GM19043 (cell line): ENCODE measurements around the gene DSTYK.

ENCODE experiments used
- ATAC-seq: cut with Tn5 transposase; IDR thresholded peaks from one replicate; pipeline ENCODE4 v1.9.1; 2021; ENCODE audit warnings: low read depth; ENCODE audit not compliant: unreplicated experiment

DSTYK gene

GRCh38 chr1:205141236-205142101 lies 70.0 kb downstream of the DSTYK start:
- ATAC-seq, result no peak

GRCh38 chr1:205140113-205140512 lies 71.4 kb downstream of the DSTYK start:
- no peak for ATAC-seq

GRCh38 chr1:205137901-205138300 lies 73.6 kb downstream of the DSTYK start:
- ATAC-seq, result no peak

GRCh38 chr1:205133287-205133686 lies 78.2 kb downstream of the DSTYK start:
- ATAC-seq, result no peak

- no peak for ATAC-seq
These were observed 82.0 kb downstream of the DSTYK start for GRCh38 chr1:205129447-205130029.

GRCh38 chr1:205128050-205128449 lies 83.5 kb downstream of the DSTYK start:
- ATAC-seq, result no peak

DNA sequence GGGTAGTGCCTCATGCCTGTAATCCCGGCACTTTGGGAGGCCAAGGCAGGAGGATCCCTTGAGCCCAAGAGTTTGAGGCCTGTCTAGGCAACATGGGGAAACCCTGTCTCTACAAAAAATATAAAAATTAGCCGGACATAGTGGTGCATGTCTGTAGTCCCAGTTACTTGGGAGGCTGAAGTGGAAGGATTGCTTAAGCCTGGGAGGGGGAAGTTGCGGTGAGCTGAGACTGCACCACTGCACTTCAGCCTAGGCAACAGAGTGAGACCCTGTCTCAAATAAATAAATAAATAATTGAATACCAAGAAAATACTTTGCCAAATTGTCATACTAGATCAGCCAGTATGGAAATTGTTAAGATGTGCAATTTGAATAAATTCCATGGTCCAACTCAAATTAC lies 83.9 kb downstream of the DSTYK start:
- ATAC-seq, result no peak

DNA sequence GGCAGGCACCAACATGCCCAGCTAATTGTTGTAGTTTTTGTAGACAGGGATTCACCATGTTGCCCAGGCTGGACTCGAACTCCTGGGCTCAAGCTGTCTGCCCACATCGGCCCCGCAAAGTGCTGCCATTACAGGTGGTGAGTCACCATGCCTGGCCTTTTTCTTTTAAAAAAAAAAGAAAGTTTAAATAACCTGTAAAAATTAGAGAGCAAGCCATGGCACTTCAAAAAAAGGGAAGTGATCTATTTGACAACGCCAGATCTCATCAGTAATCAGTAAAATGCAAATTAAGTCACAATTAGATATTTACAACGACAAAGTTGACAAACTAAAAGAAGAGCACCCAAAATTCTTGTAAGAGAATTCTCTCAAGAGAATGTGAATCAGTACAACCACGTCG lies 86.8 kb downstream of the DSTYK start:
- ATAC-seq, result no peak

DNA sequence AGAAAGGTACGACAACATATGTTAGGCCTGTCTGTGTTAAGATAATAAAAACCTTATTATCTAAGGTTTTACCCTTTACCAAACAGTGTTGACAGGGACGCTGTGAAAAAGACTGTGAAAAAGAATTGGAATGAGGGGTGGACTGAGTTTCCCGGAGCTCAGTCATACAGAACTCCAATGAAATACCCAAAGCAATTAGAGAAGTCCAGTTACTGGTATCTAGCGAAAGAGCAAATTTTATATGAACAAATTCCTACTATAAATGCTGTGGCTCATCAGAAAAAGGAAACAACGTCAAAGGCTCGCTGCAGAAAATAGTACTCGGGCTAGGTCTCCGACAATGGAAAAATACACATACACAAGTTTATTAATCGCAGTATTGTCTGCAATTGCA lies 89.0 kb downstream of the DSTYK start:
- ATAC-seq, result peak; percentile 14

- peak; percentile 94 for ATAC-seq
These were observed 89.6 kb downstream of the DSTYK start, which contains the start of gene RBBP5 for GRCh38 chr1:205121660-205122488. Gene RBBP5 (minus strand): TSS chr1:205121978. CDS start chr1:205121873, 105 bp downstream.

DNA sequence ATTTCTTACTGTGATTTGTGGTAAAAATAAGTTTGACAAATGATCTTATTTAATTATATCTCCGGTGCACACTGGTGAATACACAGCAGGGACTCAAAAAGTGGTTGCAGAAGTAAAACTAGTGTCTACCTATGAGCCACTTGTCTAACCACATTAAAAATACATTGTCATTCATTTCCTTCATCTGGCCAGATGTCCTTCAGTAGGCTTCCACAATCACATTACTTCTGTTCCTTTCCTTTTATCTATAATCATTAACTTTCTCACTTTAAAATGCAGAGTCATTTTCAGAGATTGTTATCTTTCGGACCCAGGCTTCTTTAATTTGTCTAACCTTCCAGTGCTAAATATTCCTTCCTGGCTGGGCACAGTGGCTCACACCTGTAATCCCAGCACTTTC lies 92.8 kb downstream of the DSTYK start:
- ATAC-seq, result no peak

DNA sequence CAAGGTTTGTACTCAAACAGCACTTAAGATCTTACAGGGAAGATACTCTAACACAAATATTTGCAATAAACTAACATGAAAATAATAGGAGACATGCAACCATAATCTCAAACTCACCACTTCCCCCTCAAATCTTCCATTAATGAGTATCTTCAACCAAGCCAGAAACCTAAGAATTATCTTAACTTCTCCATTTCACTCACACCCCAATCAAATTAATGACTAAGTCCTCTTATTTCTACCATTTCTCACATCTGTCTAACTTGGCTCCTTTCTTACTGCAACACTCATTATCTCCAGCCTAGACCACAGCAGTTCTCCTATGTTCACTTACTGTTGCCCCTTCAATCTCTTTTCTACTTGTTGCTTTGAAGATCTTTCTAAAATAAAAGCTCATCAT lies 100.1 kb downstream of the DSTYK start:
- no peak for ATAC-seq

DNA sequence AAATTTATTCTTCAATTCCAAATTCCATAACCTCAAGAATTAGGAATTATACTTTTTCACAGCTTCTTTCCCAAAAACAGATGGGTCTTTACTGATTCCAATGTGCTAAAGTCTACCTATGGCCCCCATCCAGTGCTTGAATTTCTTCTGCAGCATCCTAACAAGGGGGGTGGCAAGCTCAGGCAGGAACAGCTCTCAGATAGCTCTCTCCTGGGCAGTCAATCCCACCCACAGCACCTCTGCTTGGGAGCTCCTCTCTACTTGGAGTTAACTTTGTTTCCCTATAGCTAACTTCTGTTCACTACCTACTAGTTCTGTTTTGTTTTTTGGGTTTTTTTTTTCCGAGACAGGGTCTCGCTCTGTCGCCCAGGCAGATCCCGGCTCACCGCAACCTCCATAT lies 101.8 kb downstream of the DSTYK start:
- ATAC-seq, result no peak

- no peak for ATAC-seq
These were observed 102.2 kb downstream of the DSTYK start for GRCh38 chr1:205109269-205109668.

GRCh38 chr1:205108464-205108863 lies 103.0 kb downstream of the DSTYK start:
- ATAC-seq, result no peak

GRCh38 chr1:205107327-205107726 lies 104.2 kb downstream of the DSTYK start:
- no peak for ATAC-seq

DNA sequence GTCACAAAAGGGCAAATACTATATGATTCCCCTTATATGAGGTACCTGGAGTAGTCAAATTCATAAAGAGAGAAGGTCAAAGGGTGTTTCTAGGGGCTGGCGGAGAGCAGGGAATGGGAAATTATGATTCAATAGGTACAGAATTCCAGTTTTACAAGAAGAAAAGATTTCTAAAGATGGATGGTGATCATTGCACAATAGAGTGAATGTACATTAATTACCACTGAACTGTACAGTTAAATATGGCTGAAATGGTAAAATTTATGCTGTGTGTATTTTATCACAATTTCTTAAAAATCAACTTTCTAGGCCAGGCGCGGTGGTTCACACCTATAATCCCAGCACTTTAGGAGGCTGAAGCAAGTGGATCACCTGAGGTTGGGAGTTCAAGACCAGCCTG lies 109.1 kb downstream of the DSTYK start:
- no peak for ATAC-seq

DNA sequence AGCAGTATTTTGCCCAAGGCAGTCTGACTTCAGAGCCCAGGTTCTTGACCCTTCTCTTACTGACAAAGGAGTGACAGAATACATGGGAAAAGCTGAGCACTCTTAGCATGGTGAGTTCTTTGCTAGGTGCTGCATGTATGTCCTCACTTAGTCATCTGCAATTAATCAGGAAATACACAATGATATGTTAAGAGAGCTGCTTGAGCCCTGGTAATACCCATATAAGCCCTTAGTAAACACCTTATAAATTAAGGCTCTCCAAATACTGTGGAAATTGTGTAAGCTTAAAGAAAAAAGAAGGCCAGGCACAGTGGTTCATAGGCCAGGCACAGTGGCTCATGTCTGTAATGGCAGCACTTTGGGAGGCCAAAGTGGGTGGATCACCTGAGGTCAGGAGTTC lies 113.3 kb downstream of the DSTYK start:
- no peak for ATAC-seq

DNA sequence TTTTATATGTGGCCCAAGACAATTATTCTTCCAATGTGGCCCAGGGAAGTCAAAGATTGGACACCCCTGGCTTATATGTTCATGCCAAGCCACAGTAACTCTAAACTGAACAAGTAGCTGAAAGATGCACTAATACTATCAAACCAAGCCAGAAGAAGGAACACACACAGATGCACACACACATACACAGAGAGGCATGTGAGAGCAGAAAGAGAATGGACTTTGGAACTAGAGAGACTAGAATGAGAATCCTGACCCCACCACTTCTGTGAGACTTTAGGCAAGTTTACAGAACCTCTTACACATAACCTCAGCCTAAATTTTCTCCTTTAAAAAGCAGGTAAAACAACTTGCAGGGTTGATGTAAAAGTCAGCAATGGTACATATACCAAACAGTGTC lies 116.1 kb downstream of the DSTYK start:
- no peak for ATAC-seq
